ENCODE results near the gene CACNA2D3. TPM values are rescaled to one million over a fixed set of nuclear protein-coding genes. Genes with fewer than 3 reads are reported as not detected.

CACNA2D3 gene
- polyA plus RNA-seq, 3 donors = 8.3 to 21.5 (median 10.4) TPM

DNA sequence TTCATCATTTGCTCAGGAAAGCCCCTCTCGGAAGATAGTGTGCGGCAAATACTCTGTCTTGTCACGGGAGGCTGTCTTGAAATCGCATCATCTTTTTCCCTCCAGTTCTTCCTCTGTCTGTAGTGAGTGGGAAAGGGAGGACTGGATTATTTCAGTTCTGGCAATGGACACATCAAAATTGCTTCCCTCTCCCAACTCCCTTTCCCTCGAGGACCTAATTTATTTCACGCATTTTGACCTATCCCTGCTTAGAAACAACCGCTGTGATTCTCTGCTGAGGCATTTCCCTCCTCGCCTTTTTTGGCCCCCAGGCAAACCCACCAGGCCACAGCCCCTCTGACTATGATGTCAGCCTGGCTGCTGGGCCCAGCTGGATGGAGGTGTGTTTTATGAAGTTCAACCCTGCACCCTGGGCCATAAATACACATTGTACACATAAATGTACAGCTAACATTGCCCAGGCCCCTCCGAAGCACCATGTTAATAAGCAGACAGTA is 944.2 kb downstream of the CACNA2D3 start:
- H3K79me2 ChIP-seq (ENCODE audit: insufficient read depth, low read length) = no peaks in the 10 kb centered on the region
- Mint-ChIP-seq H3K27ac (peak overlapping the region in 2 of 7 donors; percentile 14 to 15), H3K4me1 (peaks cover 1% of the 10 kb centered on the region), H3K4me3 (no peak overlapping the region), H3K36me3 (peaks cover 39 to 56% of the 10 kb centered on the region in 2 donors), H3K27me3 (ENCODE audit: low read depth in 3 of 3) (no peaks in the 10 kb centered on the region), H3K9me3 (peaks cover 0 to 15% (median 0%) of the 10 kb centered on the region in 7 donors)
- no peaks in the 10 kb centered on the region for H3K4me1 ChIP-seq (ENCODE audit: control insufficient read depth in 1 of 2, insufficient read depth in 2 of 2, low read length in 2 of 2)
- no peaks in the 10 kb centered on the region for H3K27me3 ChIP-seq (ENCODE audit: control insufficient read depth in 2 of 2, insufficient read depth in 2 of 2, low read length in 2 of 2)
- WGBS (ENCODE audit: insufficient coverage) = 100% methylated on average over 3 of the region's 9 CpGs
- H3K4me2 ChIP-seq (replicated peaks; ENCODE audit: extremely low read depth, low read length, poor library complexity, severe bottlenecking) = no peak overlapping the region
- no peaks in the 10 kb centered on the region for H3K9me3 ChIP-seq (replicated peaks in 1 of 2; ENCODE audit: control insufficient read depth in 1 of 2, insufficient read depth in 1 of 2, low read length in 2 of 2)
- peaks cover 24 to 50% of the 10 kb centered on the region in 2 donors for H3K36me3 ChIP-seq (replicated peaks in 1 of 2; ENCODE audit: control insufficient read depth in 1 of 2, insufficient read depth in 2 of 2, low read length in 2 of 2)
- H4K20me1 ChIP-seq (ENCODE audit: insufficient read depth, low read length) = peaks cover 3% of the 10 kb centered on the region
- TF ChIP-seq, protein P1, sequence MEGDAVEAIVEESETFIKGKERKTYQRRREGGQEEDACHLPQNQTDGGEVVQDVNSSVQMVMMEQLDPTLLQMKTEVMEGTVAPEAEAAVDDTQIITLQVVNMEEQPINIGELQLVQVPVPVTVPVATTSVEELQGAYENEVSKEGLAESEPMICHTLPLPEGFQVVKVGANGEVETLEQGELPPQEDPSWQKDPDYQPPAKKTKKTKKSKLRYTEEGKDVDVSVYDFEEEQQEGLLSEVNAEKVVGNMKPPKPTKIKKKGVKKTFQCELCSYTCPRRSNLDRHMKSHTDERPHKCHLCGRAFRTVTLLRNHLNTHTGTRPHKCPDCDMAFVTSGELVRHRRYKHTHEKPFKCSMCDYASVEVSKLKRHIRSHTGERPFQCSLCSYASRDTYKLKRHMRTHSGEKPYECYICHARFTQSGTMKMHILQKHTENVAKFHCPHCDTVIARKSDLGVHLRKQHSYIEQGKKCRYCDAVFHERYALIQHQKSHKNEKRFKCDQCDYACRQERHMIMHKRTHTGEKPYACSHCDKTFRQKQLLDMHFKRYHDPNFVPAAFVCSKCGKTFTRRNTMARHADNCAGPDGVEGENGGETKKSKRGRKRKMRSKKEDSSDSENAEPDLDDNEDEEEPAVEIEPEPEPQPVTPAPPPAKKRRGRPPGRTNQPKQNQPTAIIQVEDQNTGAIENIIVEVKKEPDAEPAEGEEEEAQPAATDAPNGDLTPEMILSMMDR (IDR thresholded peaks at IDR 0.05) = no peak
- no peak overlapping the region for H3K27ac ChIP-seq (ENCODE audit: low read depth in 1 of 2, low read length in 2 of 2)
- no peak overlapping the region for H2AFZ ChIP-seq (ENCODE audit: insufficient read depth, low read depth, low read length, poor library complexity, severe bottlenecking)
- no peak overlapping the region for H3K9ac ChIP-seq (ENCODE audit: insufficient read depth, low read length, poor library complexity, severe bottlenecking)
- intact Hi-C loops (cut with micrococcal nuclease) = no loop called here
- DNase-seq = no peak
- H3K4me3 ChIP-seq (replicated peaks in 1 of 3; ENCODE audit: low read depth in 2 of 3, low read length in 3 of 3) = no peak overlapping the region

DNA sequence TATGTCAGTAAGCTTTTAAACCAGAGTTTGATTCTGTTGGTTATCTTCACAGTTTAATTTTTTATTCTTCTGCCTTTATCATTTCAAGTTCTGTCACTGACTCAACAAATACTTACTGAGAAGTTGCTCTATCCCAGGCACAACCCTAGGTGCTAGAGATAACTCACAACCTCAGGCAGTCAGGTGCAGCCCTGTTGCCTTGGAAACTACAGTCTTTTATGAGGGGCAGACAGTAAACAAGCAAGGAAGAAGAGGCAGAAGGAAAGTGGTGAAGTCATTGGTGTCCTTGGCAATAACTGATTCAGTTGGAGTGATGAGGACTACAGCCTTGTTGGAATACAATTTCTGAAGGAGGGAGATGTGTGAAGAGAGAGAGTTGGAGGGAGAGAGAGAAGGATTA is 947.6 kb downstream of the CACNA2D3 start:
- no peaks in the 10 kb centered on the region for H3K4me1 ChIP-seq (ENCODE audit: control insufficient read depth in 1 of 2, insufficient read depth in 2 of 2, low read length in 2 of 2)
- H3K9me3 ChIP-seq (replicated peaks in 1 of 2; ENCODE audit: control insufficient read depth in 1 of 2, insufficient read depth in 1 of 2, low read length in 2 of 2) = no peaks in the 10 kb centered on the region
- H3K27ac Mint-ChIP-seq = no peak overlapping the region
- no peak overlapping the region for H3K27ac ChIP-seq (ENCODE audit: low read depth in 1 of 2, low read length in 2 of 2)
- H3K79me2 ChIP-seq (ENCODE audit: insufficient read depth, low read length) = no peaks in the 10 kb centered on the region
- no peak overlapping the region for H3K4me2 ChIP-seq (replicated peaks; ENCODE audit: extremely low read depth, low read length, poor library complexity, severe bottlenecking)
- H2AFZ ChIP-seq (ENCODE audit: insufficient read depth, low read depth, low read length, poor library complexity, severe bottlenecking) = no peak overlapping the region
- DNase-seq = no peak
- TF ChIP-seq, protein P1 (IDR thresholded peaks at IDR 0.05) = no peak
- H3K4me3 Mint-ChIP-seq = no peak overlapping the region
- peaks cover 1% of the 10 kb centered on the region for H3K4me1 Mint-ChIP-seq
- H4K20me1 ChIP-seq (ENCODE audit: insufficient read depth, low read length) = peaks cover 11% of the 10 kb centered on the region
- H3K9me3 Mint-ChIP-seq = peaks cover 0 to 6% (median 0%) of the 10 kb centered on the region in 7 donors
- H3K9ac ChIP-seq (ENCODE audit: insufficient read depth, low read length, poor library complexity, severe bottlenecking) = no peak overlapping the region
- H3K36me3 ChIP-seq (replicated peaks in 1 of 2; ENCODE audit: control insufficient read depth in 1 of 2, insufficient read depth in 2 of 2, low read length in 2 of 2) = peaks cover 38 to 51% of the 10 kb centered on the region in 2 donors
- H3K36me3 Mint-ChIP-seq = peaks cover 40 to 59% of the 10 kb centered on the region in 2 donors
- no peaks in the 10 kb centered on the region for H3K27me3 Mint-ChIP-seq (ENCODE audit: low read depth in 3 of 3)
- no peak overlapping the region for H3K4me3 ChIP-seq (replicated peaks in 1 of 3; ENCODE audit: low read depth in 2 of 3, low read length in 3 of 3)
- H3K27me3 ChIP-seq (ENCODE audit: control insufficient read depth in 2 of 2, insufficient read depth in 2 of 2, low read length in 2 of 2) = no peaks in the 10 kb centered on the region
- intact Hi-C loops (cut with micrococcal nuclease) = no loop called here

Data from CD14-positive monocyte (primary cell).